NCI-H146 treated with DMSO at 0.1 percent for 48 hours (cell line): ENCODE measurements around the gene LTB4R2.

Experiments used
- DNase-seq: peaks from one replicate; lab custom pipeline; 2025; ENCODE audit not compliant: unreplicated experiment; lab: John Stamatoyannopoulos, UW

The LTB4R2 gene, protein sequence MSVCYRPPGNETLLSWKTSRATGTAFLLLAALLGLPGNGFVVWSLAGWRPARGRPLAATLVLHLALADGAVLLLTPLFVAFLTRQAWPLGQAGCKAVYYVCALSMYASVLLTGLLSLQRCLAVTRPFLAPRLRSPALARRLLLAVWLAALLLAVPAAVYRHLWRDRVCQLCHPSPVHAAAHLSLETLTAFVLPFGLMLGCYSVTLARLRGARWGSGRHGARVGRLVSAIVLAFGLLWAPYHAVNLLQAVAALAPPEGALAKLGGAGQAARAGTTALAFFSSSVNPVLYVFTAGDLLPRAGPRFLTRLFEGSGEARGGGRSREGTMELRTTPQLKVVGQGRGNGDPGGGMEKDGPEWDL

DNA sequence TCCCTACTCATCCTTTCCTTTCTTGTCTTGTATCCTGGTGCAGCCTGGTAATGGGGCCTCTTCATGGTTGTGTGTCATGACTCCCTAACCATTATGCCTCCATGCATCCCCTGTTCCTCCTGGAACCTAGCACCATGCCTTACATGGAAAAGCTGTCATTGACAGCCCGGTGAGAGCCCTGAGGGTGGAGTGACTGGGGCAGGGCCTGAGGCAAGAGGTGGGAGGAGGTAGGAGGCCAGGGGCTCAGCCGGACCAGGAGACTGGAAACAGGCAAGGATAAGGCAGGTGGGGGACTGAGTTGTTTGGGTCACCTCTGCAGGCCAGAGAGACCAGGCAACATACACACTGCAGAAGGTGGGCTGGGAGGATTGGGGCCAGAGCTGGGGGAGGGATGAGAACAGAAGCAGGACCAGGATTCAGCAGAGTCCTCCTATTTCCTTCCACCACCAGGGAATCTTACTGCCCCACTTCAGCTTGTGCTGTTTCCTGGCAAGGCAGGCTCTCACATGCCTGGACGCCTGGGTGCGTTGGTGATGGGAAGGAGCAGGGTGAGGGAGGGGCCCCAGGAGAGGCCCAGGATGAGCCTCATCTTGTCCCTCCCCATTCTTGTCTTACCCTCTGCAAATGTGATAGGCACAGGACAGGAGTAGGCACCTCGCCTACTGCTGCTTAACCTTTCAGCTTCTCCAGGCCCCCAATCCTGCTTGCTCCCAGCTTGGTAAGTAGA is at the start of gene LTB4R2:
LTB4R2 (plus strand) TSS at position 603 of the 727 bp plus-strand sequence. CDS start 525 bp downstream, outside the sequence.
- no peak for DNase-seq

DNA sequence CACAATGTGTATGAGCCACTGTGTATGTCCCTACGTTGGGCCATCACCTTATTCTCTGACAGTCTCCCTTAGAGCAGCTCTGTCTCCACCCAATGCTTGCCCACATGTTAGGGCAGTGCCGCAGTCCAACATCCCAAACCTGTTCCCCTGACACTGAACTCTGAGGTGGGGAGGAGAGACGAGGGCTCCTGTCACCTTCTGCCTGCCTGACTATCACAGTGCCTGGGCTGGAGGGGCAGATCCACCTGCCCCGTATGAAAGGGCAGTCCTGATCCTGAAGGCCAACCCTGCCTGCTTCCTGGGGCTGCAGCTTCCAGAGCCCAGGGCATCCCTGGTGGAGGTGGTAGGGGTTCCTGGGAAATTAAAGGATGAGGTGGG is 49.2 kb upstream of the LTB4R2 start:
- DNase-seq, result no peak

DNA sequence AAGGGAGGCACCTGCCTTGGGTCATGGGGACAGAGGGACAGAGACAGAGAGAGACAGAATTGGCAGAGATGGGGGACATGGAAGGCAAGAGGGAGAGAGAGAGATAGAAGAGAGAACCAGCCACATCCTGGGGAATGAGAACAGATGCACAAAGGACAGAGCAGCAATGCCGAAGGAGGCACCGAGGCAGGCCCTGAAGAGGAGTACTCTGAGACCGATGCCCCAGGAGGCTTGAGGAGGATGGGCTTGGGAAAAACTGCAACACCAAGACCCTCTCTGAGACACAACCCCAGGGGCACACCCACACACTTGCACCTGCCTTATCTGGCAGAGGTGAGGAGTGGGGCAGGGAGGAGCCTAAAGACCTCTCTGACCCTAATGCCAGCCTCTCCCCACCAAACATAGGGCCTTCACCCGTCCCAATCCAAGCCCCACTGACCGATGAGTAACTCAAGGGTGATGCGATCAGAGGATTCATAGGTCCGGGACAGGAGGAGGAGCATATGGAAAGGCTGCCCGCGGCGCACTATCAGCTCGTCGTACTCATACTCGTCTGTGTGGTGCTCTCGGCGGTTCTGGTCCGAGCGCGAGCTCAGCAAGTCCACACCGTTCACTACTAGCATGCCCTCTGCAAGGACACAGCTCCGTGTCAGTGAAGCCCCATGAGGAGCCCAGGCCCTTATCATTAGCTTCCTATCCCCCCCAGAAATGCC is 48.5 kb upstream of the LTB4R2 start:
- no peak for DNase-seq

DNA sequence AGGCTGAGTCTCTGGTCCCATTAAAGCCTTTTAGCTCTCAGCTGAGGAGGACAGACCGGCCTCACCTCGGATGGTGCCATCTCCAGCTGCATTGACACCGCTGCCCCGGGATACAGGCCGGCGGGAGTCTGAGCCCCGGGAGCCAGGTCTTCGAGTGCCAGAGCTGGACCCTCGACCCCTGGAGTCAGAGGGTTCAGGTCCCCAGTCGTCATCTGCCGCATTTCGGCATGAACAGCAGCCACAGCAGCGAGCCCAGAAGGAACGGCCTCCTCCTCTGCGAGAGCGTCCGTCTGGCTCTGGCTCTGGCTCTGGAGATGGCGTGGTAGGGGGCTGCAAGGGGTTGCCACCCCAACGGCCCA is 48.0 kb upstream of the LTB4R2 start:
- DNase-seq, result no peak

DNA sequence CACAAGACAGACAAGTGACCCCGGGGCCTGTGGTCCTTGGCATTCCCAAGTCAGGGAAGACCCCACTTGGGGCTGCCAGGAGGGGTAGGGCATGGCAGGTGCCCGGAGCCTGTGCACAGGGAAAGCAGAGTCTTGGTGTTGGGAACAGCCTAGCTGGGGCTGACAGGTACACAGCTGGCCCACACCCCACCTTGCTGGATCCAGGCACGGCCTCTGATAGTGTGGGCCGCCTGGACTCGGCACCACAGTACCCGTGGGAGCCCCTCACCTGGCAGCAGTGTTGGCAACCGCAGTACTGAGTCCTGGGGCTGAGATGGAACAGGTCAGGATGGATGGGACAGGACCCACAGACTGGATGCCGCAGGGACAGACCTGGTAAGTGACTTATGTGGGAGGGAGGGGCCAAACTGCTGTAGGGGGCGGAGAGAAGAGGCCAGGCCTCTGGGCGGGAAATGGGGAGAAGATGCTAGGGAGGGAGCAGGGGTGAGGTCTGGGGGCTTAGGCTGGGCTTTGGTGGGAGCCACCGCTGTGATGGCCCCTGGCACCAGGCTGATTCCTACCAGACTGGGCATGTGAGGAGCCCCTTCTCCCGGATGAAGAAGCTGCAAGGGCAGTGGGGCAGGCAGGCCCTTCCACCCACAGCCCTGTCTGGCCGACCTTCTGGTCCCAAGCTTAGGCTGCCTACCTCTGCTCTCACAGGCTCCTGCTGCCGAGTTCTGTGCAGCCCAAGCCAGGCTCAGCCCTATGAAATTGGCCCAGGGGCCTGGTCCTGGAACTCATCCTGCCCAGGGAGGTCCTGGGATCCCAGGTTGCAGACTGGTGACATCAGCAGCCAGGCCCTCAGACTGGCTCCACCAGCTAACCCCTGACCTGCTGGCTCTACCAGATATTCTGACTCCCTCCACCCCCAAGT is 46.9 kb upstream of the LTB4R2 start, which contains the start of gene TGM1:
TGM1 (minus strand) TSS at position 357 of the 913 bp plus-strand sequence. CDS start 825 bp downstream, outside the sequence.
- DNase-seq, result no peak

DNA sequence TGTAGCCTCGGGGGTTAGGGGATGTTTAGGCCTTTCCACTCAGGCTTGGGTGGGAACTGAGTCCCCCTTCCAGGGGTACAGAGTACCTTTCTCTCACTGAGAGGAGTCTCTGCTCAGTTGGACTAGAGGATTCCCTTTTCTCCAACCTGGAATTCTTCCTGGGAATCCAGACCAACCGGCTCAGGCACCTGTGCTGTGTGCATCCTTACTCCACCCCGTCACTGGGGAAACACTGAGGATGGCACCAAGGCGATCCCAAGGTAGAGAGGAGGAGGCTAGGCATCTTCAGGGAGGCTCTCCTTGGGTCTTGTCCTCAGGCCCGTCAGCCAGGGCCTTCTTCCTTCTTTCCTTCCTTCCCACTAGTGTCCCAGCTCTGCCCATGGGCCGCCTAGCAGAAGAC is 46.1 kb upstream of the LTB4R2 start:
- no peak for DNase-seq

DNA sequence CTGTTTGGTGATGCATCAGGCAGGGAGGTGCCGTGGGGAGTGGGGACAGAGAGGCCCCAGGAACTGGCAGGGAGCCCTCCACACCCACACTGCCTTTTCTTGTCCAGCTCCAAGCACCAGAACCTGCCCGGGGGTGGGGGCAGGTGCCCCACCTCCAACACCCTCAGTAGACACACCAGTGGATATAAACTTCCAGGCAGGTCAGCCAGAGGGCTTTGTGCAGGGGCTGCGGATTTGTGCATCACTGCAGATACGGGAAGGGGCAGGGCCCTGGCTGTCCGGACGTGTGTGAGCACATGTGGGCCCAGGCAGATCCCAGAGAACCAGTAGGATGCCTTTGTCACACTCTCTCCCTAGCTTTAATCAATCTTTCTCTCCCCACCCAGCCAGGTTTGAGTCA is 45.6 kb upstream of the LTB4R2 start:
- no peak for DNase-seq

DNA sequence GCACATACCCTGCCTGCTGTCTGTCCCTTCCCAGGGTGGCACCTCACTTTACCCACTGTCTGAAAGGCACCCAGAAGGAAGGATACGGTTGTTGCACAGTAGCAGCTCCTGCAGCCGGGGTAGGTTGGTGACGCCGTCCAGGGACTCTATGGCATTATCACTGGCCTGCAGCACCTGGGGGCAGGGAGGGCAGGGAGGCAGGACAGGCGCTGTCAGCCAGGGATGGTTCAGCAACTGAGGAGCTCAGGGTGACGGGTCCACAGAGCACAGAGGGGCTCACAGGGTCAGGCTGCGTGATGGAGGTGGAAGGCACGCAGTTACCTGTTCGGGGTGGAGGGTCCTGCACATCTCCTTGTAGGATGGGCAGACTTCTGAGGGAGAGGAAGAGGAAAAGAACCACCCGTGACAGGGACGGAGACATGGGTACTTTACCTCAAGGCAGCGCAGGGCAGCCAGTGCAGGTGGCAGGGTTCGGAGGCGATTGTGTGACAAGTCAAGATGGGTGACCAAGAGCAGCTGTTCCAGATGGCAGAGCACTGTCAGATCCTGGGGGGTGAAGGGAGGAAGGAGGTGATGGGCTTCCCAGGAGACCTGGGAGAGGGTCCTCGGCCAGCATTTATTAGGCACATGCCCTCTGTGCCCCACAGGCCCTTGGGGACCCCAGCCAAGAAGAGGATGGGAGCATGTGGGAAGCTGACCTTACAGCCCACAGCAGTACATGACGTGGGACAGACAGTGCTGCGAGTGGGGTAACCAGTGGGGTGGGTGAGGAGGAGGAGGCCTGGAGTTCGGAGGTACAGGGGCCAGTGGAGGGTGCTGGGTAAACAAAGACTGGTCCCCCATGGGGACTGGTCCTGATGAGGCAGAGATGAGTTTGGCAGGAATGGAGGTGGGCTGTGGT is 43.3 kb upstream of the LTB4R2 start:
- no peak for DNase-seq

DNA sequence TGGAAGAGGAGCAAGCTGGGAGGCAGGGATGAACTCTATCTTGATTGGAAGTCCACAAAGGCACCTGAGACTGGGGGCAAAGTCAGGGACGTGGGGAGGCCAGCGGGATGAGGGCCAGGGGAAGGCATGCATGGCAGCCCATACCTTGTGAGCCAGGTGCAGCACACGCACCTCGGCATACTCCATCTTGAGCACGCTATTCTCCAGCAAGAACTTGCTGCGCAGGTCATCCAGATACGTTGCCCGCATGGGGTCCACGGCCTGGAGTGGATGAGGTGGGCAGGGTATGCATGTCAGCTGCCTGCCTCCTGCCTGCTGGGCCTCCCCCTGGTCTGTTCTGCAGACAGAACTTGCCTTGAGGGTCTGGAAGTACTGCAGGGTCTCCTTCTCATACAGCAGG is 42.4 kb upstream of the LTB4R2 start:
- DNase-seq, result no peak

DNA sequence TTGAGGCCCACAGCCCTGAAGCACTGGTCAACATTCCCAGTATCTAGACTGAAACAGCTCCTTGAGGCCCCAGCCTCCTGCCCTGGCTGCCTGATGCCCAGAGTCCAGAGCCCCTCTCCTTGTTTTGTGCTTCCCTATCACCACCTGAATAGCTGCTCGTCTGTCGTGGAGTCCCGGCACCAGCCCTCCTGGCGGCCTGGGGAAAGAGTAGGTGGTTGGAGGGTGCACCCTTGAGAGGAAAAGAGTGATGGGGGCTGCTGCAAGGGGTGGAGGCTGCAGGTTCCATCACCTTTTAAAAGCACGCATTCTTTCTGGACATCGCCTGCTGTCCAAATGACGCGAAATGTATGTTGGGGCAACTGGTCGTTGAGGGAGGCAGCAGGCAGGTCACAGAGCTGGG is 41.7 kb upstream of the LTB4R2 start:
- no peak for DNase-seq

DNA sequence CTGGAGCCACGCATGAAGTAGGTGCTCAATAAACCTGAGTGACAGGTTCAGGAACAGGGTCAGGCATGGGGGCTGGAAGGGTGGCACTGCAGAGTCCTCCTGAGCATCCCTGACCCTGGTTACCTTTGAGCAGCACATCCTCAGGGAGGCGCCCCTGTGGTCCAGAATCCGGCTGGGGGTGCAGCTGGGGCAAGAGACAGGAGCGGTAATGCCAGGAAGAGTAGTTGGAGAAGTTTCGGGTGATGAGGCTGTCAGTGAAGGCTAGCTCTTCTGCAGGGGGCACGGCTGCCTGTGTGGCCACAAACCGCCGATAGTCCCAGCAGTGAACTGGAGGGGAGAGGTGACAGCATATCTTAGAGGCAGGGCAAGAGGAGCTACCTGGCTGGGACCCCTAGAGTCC is 40.6 kb upstream of the LTB4R2 start:
- DNase-seq, result no peak

DNA sequence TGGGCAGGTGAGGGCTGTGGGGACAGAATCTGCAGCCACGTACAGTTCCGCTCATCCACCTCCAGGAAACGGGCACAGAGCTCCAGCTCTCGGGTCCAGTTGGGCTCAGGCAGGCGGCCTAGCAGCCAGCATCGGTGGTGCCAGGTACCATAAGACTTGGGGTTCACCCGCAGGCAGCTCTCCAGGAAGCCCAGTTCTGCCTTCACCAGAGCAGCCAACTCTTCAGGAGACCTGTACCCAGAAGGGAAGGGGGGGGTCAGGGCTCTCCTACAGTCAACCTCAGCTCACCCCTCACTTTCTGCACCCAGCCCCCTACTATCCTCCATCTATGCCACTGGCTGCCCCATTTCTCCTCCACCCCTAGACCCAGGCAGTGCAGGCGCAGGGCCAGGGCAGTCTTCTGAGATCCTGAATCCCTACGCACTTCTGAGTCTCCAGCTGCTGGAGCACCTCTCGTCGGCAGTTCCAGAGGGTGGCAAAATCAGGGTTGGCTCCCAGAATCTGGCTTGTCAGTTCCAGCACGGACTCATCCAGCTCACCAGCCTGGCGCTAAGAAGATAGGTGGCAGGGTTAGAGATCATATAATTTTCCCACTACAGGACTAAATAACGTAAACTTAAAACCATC is 39.9 kb upstream of the LTB4R2 start:
- no peak for DNase-seq

DNA sequence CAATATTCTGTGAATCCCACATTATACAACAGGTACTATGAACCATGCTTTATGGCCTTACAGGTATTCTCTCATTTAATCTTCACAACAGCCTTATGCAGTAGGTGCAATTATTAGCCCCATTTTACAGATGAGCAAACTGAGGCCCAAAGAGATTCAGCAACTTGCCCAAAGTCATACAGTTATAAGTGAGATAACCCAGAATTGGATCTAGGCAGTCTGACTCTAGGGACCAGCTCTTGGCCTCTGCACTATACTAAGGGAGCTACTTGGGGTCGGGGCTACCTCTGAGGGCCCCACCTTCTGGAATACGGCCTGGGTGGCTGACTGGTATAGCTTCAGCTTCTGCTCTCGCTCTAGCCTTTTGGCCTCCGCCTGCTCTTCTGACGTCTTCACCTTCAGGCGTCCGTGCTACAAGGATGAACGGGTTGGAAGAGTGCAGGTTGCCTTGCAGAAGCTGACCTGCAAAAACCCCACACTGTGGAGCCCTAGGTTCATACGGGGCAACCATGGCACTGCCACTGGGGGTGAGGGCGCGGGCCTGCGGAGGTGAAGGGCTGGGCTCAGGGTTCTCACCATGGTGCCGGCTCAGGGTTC is 39.3 kb upstream of the LTB4R2 start:
- DNase-seq, result no peak

DNA sequence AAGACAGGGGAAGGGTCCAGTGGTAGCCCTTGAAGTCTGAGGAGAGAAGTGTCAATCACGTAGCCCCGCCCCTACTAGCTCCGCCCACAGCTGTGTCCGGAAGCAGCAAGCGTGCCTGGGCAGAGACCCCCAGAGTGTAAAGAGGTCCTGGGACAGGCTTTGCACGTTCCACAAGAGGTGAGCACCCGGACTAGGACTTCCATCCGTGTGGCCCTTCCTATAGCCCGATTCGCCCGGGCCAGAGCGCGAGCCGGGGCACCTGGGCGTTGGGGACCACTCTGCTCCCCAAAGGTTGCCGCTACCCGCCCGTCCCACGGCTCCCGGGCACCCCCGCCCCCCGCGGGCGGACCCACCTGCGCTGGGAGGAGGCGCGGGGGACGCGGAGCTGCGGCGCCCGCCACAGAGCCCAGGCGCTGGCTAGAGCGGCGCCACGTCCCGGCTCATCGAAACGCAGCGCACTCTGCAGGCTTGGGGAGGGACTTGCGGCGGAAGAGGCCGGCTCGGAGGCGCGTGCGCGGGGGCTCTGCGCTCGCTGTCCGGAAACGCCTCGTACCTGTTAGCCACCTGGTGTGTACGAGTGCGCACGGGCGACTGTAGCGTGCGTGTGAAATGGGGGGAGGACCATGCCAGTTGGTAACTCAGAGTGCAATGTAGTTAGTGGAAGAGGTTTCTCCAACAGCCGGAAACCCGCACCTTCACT is 38.7 kb upstream of the LTB4R2 start, which contains the start of gene RABGGTA:
RABGGTA (minus strand) TSS at position 464 of the 700 bp plus-strand sequence. CDS start 482 bp downstream, outside the sequence.
- peak; percentile 81 for DNase-seq

DNA sequence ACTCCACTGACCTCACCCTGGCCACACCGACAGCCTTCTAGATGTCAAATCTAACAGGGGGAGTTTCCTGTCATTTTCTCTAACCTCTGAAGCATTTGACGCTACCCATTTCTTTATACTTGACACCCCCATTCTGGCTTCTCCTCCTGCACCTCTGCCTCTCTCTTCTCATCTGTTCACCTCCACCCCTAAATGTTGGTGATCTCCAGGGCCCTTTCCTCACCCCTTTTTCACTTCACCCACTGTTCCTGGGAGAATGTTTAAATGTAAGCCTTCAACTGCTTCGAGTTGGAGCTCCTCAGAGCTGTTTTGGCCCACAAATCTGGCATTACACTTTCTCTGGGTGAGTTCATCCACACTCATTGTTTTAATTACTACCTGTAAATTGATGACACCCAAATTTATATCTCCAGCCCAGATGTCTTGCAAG is 38.1 kb upstream of the LTB4R2 start:
- DNase-seq, result no peak

DNA sequence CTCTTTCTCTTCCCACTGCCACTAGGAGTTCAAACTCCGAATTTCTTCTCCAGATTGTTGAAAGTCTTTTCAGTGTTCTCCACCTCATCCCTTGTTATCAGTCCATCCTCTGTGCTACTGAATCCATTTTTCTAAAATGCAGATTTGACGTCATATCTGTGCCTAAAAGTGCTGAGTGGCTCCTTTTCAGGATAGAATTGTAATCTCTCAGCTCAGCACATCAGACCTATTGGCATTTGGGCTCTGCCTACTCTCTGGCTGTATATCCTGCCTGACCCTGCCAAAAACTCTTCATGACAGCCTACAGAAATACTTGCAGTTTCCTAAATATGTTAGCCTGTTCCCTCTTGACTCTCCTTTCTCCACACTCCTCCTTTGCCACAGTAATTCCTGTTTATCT is 37.5 kb upstream of the LTB4R2 start:
- DNase-seq, result no peak

DNA sequence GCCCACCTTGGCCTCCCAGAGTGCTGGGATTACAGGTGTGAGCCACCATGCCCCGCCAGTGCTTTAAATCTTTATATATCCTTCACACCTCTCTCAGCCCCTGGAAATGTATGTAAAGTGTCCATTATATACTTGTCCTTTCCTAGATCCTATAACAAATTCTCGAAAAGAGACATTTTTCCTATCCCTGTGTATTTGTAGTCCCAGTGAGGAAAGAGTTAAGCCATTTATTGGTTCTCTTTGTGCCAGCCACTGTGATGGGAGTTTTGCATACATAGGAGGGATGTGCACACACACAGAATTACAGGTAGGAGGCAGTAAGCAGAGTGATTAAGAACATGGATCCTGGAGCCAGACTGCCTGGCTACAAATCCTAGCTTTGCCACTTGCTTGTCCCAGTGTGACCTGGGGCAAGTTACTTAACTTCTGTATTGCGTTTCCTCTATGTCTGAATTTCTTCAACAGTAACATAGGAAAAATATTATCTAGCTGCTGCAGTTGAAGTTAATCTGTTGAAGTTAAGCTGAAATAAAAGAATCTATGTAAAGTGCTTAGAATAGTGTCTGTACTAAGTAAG is 36.4 kb upstream of the LTB4R2 start:
- no peak for DNase-seq

DNA sequence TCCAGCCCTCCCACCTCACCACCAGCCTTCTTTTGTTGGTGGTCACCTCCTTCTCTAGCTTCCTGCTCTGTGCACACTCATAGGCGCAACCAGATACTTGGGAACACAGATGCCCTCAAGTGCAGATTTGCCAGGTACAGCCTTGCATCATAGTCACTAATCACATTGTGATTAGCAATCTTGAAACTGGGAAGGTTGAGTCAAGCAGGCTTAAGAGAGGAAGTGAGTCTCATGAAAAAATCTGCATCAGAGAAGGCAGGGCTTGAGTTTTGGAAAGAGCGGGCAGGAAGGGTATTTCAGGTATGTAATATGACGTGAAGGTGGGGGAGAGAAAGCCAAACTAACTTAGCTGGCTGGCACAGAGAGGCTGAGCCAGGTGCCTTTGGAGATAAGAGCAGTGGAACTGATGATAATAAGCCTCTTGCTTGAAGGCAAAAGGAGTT is 35.8 kb upstream of the LTB4R2 start:
- DNase-seq, result no peak
